Peyer's patch (tissue), 4 donors: ENCODE measurements around the gene FARSA. TPM values are rescaled to one million over a fixed set of nuclear protein-coding genes. Genes with fewer than 3 reads are reported as not detected.

Experiments used
- DNase-seq, 3 donors: peaks; one replicate each; pipeline ENCODE4 v3.0.0-alpha.2; 2017 to 2019
- H3K27ac ChIP-seq, 4 donors: fragments of 200-600 bp; sonication (generic); one replicate each; pipeline ENCODE4 v1.5.1; 2016 to 2019
- H3K27me3 ChIP-seq, 2 donors: fragments of 200-600 bp; sonication (generic); one replicate each; pipeline ENCODE4 v1.5.1; 2019
- H3K36me3 ChIP-seq, 3 donors: fragments of 200-600 bp; sonication (generic); one replicate each; pipeline ENCODE4 v1.5.1; 2016 to 2019
- H3K4me1 ChIP-seq, 4 donors: fragments of 200-600 bp; sonication (generic); one replicate each; pipeline ENCODE4 v1.5.1; 2016 to 2019
- H3K4me3 ChIP-seq, 4 donors: fragments of 200-600 bp; sonication (generic); 1 replicate in 3 of 4; 2 replicates in 1 of 4; pipeline ENCODE4 v1.5.1; 2016 to 2019; ENCODE audit warnings: mild to moderate bottlenecking in 1 of 4
- H3K9me3 ChIP-seq, 4 donors: fragments of 200-600 bp; sonication (generic); one replicate each; pipeline ENCODE4 v1.5.1; 2016 to 2019; ENCODE audit warnings: mild to moderate bottlenecking in 1 of 4
- CTCF ChIP-seq, 6 experiments: fragments of 450-650 bp in 4 of 6; fragments of 200-600 bp in 2 of 6; sonication (generic) in 1 of 6; IDR thresholded peaks; one replicate each; pipeline ENCODE4 v1.5.1; 2017 to 2019; ENCODE audit warnings: antibody characterized with exemption in 6 of 6, mild to moderate bottlenecking in 3 of 6, moderate library complexity in 1 of 6
- POLR2A ChIP-seq, 2 donors: fragments of 450-650 bp; IDR thresholded peaks; one replicate each; pipeline ENCODE4 v1.5.1; 2017; ENCODE audit warnings: antibody characterized with exemption in 2 of 2, mild to moderate bottlenecking in 2 of 2, moderate library complexity in 2 of 2
- total RNA-seq, 4 donors: library from RNA; depleted of rRNA; stranded (reverse); fragments of >200 nt; gene quantifications; one replicate each; pipeline ENCODE4 v1.1.0, GENCODE V29; 2016

Gene FARSA
- total RNA-seq, 4 donors from 2014 or later, result 35.4 to 54.5 (median 48.3) TPM

- TF ChIP-seq POLR2A (IDR thresholded peaks at IDR 0.05) (no peak), CTCF (IDR thresholded peaks at IDR 0.05) (no peak)
- Histone ChIP-seq H3K4me1 (peaks cover 3 to 45% (median 27%) of the 10 kb centered on the region in 4 donors), H3K36me3 (peaks cover 0 to 25% (median 0%) of the 10 kb centered on the region in 3 donors), H3K4me3 (peak overlapping the region; percentile 36 to 99 (median 70)), H3K27ac (peak overlapping the region; percentile 7 to 97 (median 41)), H3K9me3 (no peaks in the 10 kb centered on the region), H3K27me3 (no peaks in the 10 kb centered on the region)
- DNase-seq, result peak in 1 of 3 donors; percentile 49
These were observed 3.8 kb upstream of the FARSA start for GRCh38 chr19:12937093-12937926.

DNA sequence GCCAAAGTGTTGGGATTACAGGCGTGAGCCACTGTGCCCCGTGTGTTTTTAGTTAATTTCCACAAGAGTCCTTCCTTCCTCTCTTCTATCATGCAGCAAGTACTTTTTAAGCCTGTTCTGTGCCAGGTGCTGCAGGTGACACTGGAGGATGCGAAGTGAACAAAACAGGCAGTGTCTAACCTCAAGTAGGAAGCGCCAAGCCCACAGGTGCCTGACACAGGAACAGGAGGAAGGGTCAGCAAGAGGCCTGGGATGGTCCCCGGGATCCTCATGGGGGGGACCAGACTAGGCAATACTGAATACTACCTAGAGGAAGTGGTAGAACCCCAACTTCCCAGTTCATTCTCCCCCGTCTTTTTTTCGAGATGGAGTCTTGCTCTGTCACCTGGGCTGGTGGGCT, 3.1 kb upstream of the FARSA start:
- Histone ChIP-seq H3K9me3 (no peaks in the 10 kb centered on the region), H3K27ac (no peak overlapping the region)

DNA sequence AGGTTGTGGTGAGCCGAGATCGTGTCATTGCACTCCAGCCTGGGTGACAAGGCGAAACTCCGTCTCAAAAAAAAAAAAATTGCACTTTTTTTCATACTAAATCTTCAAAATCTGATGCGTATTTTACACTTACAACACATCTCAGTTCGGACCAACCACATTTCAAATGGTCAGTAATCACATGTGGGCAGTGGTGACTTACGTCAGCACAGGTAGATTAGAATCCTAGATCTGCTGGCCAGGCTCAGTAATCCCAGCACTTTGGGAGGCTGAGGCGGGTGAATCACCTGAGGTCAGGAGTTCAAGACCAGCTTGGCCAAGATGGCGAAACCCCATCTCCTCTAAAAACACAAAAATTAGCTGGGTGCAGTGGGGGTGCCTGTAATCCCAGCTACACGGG, 1.6 kb upstream of the FARSA start:
- Histone ChIP-seq H3K27me3 (no peaks in the 10 kb centered on the region), H3K36me3 (peaks cover 0 to 9% (median 0%) of the 10 kb centered on the region in 3 donors), H3K27ac (no peak overlapping the region), H3K4me1 (peaks cover 4 to 29% (median 19%) of the 10 kb centered on the region in 4 donors), H3K9me3 (no peaks in the 10 kb centered on the region), H3K4me3 (no peak overlapping the region)
- no peak for DNase-seq
- no peak for TF ChIP-seq POLR2A (IDR thresholded peaks at IDR 0.05)
- no peak for TF ChIP-seq CTCF (IDR thresholded peaks at IDR 0.05)

More for the DNA sequence above, 3.1 kb upstream of the FARSA start:
- TF ChIP-seq CTCF (IDR thresholded peaks at IDR 0.05), result no peak
- no peak for TF ChIP-seq POLR2A (IDR thresholded peaks at IDR 0.05)
- no peaks in the 10 kb centered on the region for H3K27me3 ChIP-seq
- H3K36me3 ChIP-seq, result peaks cover 0 to 18% (median 0%) of the 10 kb centered on the region in 3 donors
- no peak for DNase-seq
- H3K4me1 ChIP-seq, result peaks cover 4 to 44% (median 28%) of the 10 kb centered on the region in 4 donors
- H3K4me3 ChIP-seq, result no peak overlapping the region

DNA sequence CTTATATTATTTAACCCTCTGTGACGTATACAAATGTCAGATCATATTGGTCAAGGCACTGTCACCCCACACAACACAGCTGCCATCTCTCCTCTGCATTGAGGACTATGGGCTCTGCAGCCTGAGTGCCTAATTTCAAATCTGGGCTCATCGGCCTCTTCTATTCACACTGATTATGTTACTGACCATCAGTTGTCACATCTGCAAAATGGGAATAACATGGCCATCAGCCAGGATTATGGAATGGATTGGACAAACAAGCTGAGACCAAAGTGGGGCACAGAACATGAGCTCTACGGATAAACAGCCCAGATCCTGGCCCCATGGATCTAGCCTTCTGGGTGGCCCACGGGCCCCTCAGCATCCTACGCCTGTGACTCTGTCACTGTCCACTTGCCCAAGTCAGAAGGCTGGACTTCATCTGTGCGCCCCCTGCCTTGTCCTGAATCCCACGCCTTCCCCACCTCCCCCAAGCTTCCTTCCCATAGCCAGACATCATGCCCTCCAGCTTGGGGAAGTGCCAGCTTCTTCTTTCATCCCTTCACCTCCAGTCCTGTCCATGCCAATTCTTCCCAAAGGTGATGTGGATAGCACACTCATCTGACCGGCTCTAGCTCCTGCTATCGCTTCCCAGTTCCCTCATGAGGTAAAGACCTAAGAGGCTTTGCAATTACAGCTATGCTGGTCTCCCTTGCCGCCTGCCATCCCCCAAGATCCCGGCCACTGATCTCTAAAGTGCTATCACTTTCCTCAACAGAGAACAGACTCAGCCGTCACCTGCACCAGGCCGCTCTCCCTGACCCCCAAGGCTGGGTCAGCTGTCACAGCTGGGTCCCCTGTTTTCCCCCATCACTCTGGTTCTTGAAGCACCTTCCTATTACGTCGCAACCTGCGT, 872 bp downstream of the FARSA start:
- DNase-seq, result no peak
- no peaks in the 10 kb centered on the region for H3K27me3 ChIP-seq
- H3K27ac ChIP-seq, result peak overlapping the region; percentile 58 to 92 (median 73)
- H3K4me1 ChIP-seq, result peaks cover 4 to 18% (median 11%) of the 10 kb centered on the region in 4 donors
- no peak for TF ChIP-seq POLR2A (IDR thresholded peaks at IDR 0.05)
- no peak for TF ChIP-seq CTCF (IDR thresholded peaks at IDR 0.05)
- no peaks in the 10 kb centered on the region for H3K9me3 ChIP-seq
- H3K36me3 ChIP-seq, result peaks cover 0 to 28% (median 0%) of the 10 kb centered on the region in 3 donors
- peak overlapping the region; percentile 86 to 94 (median 92) for H3K4me3 ChIP-seq

DNA sequence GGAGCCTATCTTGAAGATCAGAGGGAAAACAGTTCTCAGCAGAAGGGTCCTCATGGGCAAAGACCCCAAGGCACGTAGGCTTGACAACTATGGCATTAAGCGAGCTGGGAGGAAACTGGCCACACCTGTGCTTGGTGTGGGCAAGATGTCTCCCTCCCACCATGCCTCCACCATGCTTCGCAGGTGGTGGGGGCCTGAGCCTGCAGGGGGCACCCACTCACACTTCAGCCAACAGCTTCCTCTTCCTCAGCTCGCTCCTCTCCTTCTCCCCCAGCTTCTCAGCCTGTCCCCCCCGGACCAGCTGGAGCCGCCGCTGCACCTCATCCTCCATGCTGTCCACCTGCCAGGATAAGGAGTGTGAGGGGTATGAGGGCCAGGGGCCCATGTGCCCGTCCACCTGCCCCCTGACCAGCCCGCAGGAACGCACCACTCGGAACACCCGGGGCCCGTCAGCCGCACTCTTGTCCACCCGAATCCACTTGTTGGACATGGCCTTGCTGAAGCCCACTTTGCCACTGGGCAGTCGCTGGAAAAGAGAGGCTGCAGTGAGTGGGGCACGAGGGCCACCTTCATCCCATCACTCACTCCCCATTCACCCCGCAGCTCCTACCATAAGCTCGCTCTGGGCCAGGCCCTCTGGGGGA, 3.4 kb downstream of the FARSA start:
- Histone ChIP-seq H3K36me3 (peaks cover 0 to 53% (median 0%) of the 10 kb centered on the region in 3 donors), H3K9me3 (no peaks in the 10 kb centered on the region), H3K4me1 (peaks cover 4 to 13% (median 7%) of the 10 kb centered on the region in 4 donors)

More for the DNA sequence above, 3.4 kb downstream of the FARSA start:
- no peak for TF ChIP-seq CTCF (IDR thresholded peaks at IDR 0.05)
- no peak for TF ChIP-seq POLR2A (IDR thresholded peaks at IDR 0.05)
- Histone ChIP-seq H3K27me3 (no peaks in the 10 kb centered on the region), H3K4me3 (no peak overlapping the region), H3K27ac (no peak overlapping the region)
- no peak for DNase-seq
